HG02885 (cell line): ENCODE data around the gene ATF5.
A peak's percentile ranks its signal among the peaks of the same experiment; 100 is the strongest.

Experiments used
- ATAC-seq: cut with Tn5 transposase; IDR thresholded peaks from one replicate; pipeline ENCODE4 v1.9.1; 2021; ENCODE audit warnings: mild to moderate bottlenecking; ENCODE audit not compliant: unreplicated experiment, poor library complexity

Gene ATF5

DNA sequence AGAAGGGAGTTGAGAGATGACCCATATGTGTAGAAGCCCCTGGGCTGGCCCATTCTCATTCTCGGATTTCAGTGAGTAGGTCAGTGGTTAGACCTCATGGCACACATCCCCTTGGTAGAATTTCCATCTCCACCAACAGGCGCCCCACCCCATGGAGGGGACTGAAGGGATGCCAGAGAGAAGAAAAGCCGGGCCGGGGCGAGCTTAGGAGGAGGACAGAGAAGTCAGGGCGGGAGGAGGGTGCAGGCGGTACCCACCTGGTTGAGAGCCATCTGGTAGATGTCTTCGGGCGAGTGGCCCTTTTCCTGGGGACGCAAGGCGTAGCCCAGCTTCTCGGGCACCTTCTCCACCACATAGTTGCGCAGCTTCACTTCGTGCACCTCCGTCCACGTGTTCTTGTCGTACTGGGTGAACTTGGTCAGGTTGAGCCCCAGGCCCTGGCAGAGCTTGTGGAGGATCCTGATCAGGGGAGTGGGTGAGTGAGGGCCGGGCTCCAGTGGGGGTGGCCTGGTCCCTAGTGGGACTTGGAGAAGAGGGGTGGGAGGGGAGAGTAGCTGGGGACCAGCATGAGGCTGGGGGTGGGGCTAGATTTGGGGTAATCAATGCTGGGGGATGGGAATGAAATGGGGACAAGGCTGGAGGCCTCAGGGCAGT lies 34.9 kb upstream of the ATF5 start:
- ATAC-seq = no peak

DNA sequence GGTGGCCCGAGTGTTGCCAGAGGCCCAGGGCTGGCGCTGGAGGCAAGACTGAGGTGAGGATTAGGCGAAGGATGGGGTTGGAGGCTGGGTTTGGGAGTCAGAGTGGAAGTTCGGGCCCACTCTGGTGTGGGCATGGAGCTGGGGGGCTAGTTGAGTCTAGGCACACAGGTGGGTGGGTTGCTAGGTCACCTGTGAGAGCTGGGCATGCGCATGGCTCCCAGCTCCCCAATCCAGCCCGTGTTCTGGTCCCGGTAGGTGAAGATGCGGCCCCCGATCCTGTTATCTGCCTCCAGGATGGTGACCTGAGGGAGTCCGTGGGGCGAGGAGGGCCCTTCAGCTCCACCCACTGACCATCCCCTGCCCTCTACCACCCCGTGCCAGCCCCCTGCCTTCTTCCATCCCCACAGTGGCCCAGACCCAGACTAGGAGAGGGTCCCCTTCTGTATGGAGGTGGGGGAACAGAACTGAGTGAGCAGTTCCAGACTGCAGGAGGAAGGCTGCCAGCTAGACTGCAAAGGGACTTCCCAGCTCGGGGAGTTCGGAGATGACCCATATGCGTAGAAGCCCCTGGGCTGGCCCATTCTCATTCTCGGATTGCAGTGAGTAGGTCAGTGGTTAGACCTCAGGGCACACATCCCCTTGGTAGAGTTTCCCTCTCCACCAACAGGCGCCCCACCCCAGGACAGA lies 34.0 kb upstream of the ATF5 start:
- ATAC-seq = no peak

DNA sequence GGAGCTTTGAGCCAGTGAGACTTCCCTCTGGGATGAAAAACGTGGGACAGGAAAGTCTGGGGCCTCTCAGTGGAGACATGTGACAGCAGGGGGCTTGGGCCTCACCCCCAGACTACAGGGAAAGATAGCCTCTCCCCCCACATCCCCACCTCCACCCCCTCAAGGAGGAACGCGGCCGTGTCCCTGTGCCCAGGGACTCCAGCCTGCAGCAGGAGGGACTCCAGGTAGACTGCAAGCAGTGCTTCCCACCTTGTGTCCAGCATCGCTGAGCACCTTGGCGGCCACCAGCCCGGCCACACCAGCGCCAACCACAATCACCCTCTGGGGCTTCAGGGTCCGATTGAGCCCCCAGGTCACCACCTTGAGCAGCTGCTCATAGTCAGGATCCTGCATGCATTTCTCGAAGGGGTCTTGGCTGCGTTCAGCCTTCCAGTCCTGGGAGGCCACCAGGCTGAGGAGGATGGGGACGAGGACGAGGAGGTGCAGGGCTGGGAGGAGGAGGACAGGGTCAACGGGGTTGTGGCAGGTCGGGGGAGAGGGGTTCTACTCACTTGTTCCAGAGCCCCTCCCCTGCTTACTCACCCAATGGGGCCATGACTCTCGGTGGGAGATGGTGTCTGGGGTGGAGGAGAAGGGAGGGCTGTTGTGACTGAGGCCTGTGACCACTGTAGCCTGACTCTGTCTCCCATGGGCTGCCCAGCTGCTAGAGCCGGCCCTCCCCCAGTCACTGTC lies 33.3 kb upstream of the ATF5 start:
- no peak for ATAC-seq

DNA sequence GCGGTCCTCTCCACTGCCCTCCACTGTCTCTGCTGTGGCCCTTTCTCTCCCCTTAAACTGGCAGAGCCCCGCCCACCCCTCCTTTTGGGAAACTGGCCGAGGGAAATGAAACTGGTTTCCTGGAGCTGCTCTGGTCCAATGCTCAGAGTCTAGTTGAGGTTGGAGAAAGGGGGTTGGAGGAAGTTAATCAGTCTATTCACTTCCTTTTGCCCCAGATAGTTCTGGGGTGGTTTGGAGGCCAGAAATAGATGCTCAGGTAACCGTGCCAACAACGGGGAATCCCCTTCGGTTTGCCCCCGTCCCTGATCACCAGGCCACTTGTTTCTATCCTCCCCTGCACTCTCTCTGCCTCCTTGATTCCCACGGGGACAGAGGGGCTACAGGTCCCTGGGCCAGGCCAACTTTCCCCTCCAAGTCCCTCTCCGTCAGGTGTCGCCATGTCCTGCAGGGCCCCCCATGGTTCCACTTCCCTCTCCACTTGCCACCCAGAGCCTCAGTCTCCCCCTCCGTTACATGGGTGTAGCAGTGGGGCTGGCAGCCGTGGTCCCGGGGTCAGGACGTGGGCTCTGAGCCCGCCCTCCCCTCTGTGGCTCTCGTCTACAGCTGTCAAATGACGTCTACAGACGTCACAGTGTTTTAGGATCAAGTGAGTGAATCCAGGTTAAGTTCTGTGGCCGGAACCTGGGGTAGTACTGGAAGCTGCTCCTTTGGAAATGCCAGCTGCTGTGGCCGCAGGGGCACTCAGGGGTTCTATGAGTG lies 32.0 kb upstream of the ATF5 start, which contains the start of gene IL4I1:
Gene IL4I1, minus strand, starts transcription at position 25 of the 759 bp plus-strand sequence. CDS start 727 bp downstream, outside the sequence.
- peak; percentile 51 for ATAC-seq

- ATAC-seq = no peak
Measured at GRCh38 chr19:49904136-49904535, 24.9 kb upstream of the ATF5 start.

DNA sequence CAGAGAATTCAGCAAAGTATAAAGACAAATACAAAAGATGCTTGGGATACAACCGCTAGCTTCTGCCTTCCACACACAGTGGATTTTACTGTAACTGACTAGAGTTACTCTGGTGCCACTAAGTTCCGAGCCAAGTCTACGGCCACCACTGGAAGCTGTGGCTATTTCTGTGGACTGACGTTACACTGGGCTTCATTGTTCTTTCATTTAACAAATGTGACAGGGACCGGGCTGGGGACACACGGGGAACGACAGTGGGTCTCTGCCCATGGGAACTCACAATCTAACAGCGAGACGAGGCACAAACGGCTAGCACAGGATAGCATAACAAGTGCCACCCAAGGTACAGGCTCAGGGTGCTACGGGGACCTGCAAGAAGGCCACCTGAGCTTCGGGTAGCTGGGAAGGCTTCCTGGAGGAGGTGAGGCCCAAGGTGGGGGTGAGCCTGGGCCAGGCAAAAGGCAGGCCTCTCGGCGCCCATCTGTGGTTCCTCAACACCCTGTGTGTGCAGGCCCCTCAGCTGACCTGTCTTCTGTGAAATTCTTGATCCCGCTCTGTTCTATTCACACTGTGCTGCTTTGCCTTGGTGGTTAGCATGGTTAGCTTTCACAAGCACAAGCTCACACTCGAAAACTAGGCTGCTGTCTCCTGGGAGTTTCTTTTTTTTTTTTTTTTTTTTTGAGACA lies 22.0 kb upstream of the ATF5 start:
- ATAC-seq = no peak

GRCh38 chr19:49907745-49908446 lies 21.1 kb upstream of the ATF5 start:
- ATAC-seq = peak; percentile 37

DNA sequence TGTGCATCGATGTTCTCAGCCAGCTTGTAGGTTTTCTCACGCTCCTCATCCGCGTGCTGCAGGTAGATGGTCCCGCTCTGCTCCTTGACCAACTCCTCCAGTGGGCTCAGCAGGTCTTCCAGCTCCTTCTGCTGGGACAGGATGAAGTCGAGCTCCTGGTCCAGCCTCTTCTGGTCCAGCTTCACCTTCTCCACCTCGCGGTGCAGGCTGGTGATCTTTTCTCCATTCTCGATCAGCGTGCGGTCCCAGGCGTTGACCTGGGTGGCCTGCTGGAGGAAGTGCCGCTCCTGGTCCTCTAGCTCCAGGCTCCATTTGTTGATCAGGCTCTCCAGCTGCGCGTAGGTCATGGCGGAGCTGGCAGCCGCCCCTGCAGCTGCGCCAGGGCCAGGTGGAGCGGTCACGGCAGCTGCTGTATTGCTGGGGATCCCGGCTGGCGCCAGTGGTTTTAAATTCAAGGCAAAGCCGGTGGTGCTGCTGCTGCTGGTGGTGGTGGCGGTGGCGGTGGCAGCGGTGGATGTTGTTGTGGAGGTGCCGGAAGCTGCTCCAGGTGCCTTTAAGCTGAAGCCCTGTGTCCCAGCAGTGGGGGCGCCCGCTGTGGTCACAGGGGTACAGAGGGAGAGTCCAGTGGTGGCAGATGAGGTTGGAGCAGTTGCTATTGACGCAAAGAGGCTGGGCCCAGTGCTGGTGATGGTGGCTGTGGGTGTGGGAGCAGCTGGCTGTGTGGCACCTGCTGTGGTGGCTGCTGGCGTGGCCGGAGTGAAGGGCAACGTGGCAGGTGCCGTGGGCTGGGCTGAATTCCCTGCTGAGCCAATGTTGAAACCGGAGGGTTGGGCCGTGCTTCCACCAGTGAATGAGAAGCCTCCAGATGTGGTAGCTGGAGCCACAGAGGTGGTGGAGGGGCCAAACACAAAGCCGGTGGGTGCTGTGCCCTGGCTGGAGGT lies 20.3 kb upstream of the ATF5 start:
- ATAC-seq = no peak

GRCh38 chr19:49910179-49910578 lies 18.8 kb upstream of the ATF5 start:
- ATAC-seq = no peak

- ATAC-seq = peak; percentile 37
Measured at GRCh38 chr19:49911381-49912145, 17.4 kb upstream of the ATF5 start.

- ATAC-seq = no peak
Measured at GRCh38 chr19:49912965-49913685, 15.9 kb upstream of the ATF5 start.

DNA sequence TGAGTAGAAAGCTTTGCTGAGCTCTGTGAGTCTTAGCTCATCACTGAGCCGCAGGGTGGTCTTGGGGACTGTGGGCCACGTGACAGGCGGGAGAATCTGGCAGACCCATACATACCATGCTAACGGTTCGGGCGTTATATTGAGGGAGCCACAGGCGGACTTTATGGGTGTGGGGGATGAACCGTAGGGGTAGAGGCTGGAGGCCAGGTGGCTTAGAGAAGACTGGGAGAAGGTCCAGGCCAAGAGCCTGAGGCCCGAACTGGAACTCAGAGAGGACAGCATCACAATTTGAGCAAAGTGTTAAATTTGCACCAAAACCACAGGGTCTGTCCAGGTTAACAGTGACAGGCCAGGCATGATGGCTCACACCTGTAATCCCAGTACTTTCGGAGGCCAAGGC lies 15.3 kb upstream of the ATF5 start:
- ATAC-seq = no peak

- no peak for ATAC-seq
Measured at GRCh38 chr19:49915271-49915670, 13.7 kb upstream of the ATF5 start.

DNA sequence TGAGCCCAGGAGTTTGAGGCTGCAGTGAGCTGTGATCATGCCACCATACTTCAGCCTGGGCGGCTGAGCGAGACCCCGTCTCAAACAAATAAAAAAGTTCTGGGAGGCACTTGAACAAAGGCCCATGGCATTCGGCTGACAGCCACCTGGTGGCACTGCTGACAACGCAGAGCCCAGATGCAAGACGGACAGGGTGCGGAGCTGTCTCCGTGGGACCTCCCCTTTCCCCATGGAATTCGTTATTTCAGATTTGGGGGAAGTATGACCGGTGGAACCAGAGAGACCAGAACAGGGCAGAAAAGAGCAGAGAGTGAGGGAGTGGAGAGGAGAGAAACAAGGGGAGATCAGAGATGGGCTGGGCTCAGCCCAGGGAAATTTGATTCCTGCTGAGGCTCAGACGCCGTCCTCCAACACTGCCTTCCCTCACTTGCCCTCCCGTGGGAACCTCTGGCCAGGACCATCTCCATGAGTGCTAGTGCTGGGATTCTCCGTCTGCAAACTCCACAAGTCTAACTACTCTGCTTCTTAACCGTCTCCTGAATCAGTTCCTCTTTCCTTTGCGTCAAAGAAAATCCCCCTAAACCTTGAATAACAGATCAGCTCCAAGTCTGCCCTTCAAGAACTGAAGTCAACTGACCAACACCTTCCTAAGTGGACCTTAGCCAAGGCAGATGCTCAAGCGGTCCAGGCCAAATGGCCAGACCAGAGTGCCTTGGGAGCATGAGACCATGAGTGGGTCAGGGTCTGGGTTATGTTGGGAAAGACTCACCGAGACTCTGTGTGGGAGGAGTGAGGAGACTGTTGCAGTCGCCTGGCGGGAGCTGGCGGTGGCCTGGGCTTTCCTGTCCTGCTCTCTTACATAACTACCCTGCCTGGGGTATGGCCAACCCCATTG lies 11.9 kb upstream of the ATF5 start:
- ATAC-seq = no peak

DNA sequence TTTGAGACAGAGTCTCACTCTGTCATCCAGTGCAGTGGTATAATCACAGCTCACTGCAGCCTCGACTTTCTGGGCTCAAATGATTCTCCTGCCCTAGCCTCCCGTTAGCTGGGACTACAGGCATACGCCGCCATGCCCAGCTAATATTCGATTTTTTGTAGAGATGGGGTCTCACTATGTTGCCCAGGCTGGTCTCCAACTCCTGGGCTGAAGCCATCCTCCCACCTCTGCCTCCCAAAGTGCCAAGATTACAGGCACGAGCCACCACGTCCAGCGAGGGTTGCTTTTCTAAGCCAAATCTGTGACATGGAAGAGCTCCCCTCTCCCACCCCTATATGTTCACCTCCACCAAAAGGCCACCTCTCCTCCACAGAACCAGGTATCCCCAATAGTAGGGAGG lies 10.9 kb upstream of the ATF5 start:
- no peak for ATAC-seq
